Panc1 (cell line): Measurements from ENCODE around the gene NPTX2. TPM values are rescaled to one million over a fixed set of nuclear protein-coding genes. Genes with fewer than 3 reads are reported as not detected.

Source experiments
- ATAC-seq: fragments of 200-7000 bp; cut with Tn5 transposase; 2 replicates; pipeline ENCODE4 v1.9.1; 2020; ENCODE audit warnings: mild to moderate bottlenecking, moderate library complexity
- BruUV-seq: library from RNA; stranded (reverse); fragments of 400-500 nt; replicated peaks from 2 replicates; lab custom pipeline; 2021; lab: Mats Ljungman, UMichigan
- CTCF ChIA-PET: fragments of 300-600 bp; sonication (Branson Sonifier 250); formaldehyde crosslinking; loops from one replicate; lab custom pipeline; 2022; ENCODE audit warnings: antibody characterized with exemption; lab: Charles Lee
- POLR2A ChIA-PET: fragments of 300-600 bp; sonication (Branson Sonifier 250); formaldehyde crosslinking; loops from one replicate; lab custom pipeline; 2022; ENCODE audit warnings: antibody characterized with exemption; lab: Charles Lee
- DNase-seq: peaks from one replicate; pipeline ENCODE4 v3.0.0-alpha.2; 2010; ENCODE audit warnings: low read depth, low spot score
- H3K27ac ChIP-seq: 2 replicates; pipeline ENCODE4 v1.5.1; 2011; ENCODE audit warnings: mild to moderate bottlenecking, low read length, inconsistent platforms
- H3K27me3 ChIP-seq: fragments of 200-500 bp; sonication (Bioruptor generic); 2 replicates; pipeline ENCODE4 v1.6.0; 2014; ENCODE audit warnings: low read length, inconsistent platforms; ENCODE audit not compliant: control insufficient read depth, insufficient read depth
- H3K36me3 ChIP-seq: fragments of 200-500 bp; sonication (Bioruptor generic); 2 replicates; pipeline ENCODE4 v1.5.1; 2014; ENCODE audit warnings: inconsistent platforms, mild to moderate bottlenecking, low read length, moderate library complexity; ENCODE audit not compliant: control insufficient read depth, insufficient read depth
- H3K4me1 ChIP-seq: 2 replicates; pipeline ENCODE4 v1.5.1; 2011; ENCODE audit warnings: inconsistent platforms, mild to moderate bottlenecking, low read length, moderate library complexity; ENCODE audit not compliant: control insufficient read depth, insufficient read depth
- H3K4me3 ChIP-seq, 2 experiments: 2 replicates each; pipeline ENCODE4 v1.5.1; 2011 to 2012; ENCODE audit warnings: low read depth in 2 of 2, low read length in 2 of 2, mild to moderate bottlenecking in 2 of 2, inconsistent platforms in 1 of 2, moderate library complexity in 1 of 2
- H3K9me3 ChIP-seq: fragments of 200-500 bp; sonication (Bioruptor generic); 2 replicates; pipeline ENCODE4 v1.5.1; 2014; ENCODE audit warnings: low read depth, mild to moderate bottlenecking, inconsistent platforms, low read length, moderate library complexity; ENCODE audit not compliant: control insufficient read depth, insufficient read depth
- POLR2AphosphoS5 ChIP-seq: IDR thresholded peaks from 2 replicates; pipeline ENCODE4 v1.6.1; 2012; ENCODE audit warnings: mild to moderate bottlenecking, low read depth, low read length, moderate library complexity
- REST ChIP-seq, 2 experiments: IDR thresholded peaks; 2 replicates each; pipeline ENCODE4 v1.6.1; 2011 to 2012; ENCODE audit warnings: low read depth in 2 of 2, control low read depth in 1 of 2, low read length in 1 of 2, mild to moderate bottlenecking in 1 of 2, moderate library complexity in 1 of 2; ENCODE audit not compliant: insufficient read depth in 1 of 2
- SIN3A ChIP-seq: IDR thresholded peaks from 2 replicates; pipeline ENCODE4 v1.6.1; 2012; ENCODE audit warnings: low read depth, mild to moderate bottlenecking, low read length, moderate library complexity, borderline replicate concordance; ENCODE audit not compliant: insufficient read depth
- TCF7L2 ChIP-seq: IDR thresholded peaks from 2 replicates; pipeline ENCODE4 v1.6.1; 2011; ENCODE audit warnings: mild to moderate bottlenecking, low read depth, low read length, inconsistent platforms
- in situ Hi-C: cut with HindIII; loops from 2 replicates; pipeline ENCODE4 v1.10.0; 2016; ENCODE audit warnings: low sequenced_read_pairs, low pct_unique_long_range_greater_than_20kb
- intact Hi-C: fragments of 100-400 bp; cut with micrococcal nuclease; formaldehyde crosslinking; loops from one replicate; pipeline ENCODE4 v1.10.0; 2022; ENCODE audit not compliant: unreplicated experiment
- total RNA-seq: library from RNA; stranded (reverse); gene quantifications from one replicate; pipeline ENCODE4 v1.2.1, GENCODE V29; 2021; ENCODE audit not compliant: unreplicated experiment
- TF ChIP-seq, protein P1 (sequence below): fragments of 450-650 bp; IDR thresholded peaks from 2 replicates; pipeline ENCODE4 v1.5.1; 2017; ENCODE audit warnings: mild to moderate bottlenecking

Gene NPTX2
- total RNA-seq, 1 experiment from 2014 or later: 0.15 TPM

DNA sequence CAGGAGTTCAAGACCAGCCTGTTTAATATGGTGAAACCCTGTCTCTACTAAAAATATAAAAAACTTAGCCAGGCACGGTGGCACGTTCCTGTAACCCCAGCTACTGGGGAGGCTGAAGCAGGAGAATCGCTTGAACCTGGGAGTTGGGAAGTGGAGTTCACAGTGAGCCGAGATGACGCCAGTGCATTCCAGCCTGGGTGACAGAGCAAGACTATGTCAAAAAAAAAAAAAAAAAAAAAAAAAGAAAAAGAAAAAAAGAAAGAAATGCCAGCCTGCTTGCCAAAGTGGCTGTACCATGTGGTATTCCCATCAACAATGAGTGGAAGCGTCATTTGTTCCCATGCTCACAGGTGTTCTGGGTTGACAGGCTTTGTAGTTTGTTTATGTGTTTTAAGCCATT lies 43.3 kb upstream of the NPTX2 start:
- CTCF ChIA-PET: no interaction called here
- POLR2A ChIA-PET: no interaction called here
- BruUV-seq: no TSS peak
- no peaks in the 10 kb centered on the region for H3K4me1 ChIP-seq
- H3K27ac ChIP-seq: no peak overlapping the region
- H3K27me3 ChIP-seq: peaks cover 2% of the 10 kb centered on the region; the same call in 1 of the 2 replicates
- in situ Hi-C loops (no loop called here), intact Hi-C loops (no loop called here)
- peaks cover 9% of the 10 kb centered on the region; the same call in 1 of the 2 replicates for H3K9me3 ChIP-seq
- DNase-seq: no peak
- ATAC-seq: no peak
- no peak overlapping the region for H3K4me3 ChIP-seq
- no peaks in the 10 kb centered on the region for H3K36me3 ChIP-seq
- TF ChIP-seq REST (IDR thresholded peaks at IDR 0.05; ENCODE audit: insufficient read depth in 1 of 2, low read depth in 2 of 2, low read length in 1 of 2) (no peak), POLR2AphosphoS5 (no peak), SIN3A (no peak), TCF7L2 (no peak)
- TF ChIP-seq, protein P1, sequence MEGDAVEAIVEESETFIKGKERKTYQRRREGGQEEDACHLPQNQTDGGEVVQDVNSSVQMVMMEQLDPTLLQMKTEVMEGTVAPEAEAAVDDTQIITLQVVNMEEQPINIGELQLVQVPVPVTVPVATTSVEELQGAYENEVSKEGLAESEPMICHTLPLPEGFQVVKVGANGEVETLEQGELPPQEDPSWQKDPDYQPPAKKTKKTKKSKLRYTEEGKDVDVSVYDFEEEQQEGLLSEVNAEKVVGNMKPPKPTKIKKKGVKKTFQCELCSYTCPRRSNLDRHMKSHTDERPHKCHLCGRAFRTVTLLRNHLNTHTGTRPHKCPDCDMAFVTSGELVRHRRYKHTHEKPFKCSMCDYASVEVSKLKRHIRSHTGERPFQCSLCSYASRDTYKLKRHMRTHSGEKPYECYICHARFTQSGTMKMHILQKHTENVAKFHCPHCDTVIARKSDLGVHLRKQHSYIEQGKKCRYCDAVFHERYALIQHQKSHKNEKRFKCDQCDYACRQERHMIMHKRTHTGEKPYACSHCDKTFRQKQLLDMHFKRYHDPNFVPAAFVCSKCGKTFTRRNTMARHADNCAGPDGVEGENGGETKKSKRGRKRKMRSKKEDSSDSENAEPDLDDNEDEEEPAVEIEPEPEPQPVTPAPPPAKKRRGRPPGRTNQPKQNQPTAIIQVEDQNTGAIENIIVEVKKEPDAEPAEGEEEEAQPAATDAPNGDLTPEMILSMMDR: no peak

DNA sequence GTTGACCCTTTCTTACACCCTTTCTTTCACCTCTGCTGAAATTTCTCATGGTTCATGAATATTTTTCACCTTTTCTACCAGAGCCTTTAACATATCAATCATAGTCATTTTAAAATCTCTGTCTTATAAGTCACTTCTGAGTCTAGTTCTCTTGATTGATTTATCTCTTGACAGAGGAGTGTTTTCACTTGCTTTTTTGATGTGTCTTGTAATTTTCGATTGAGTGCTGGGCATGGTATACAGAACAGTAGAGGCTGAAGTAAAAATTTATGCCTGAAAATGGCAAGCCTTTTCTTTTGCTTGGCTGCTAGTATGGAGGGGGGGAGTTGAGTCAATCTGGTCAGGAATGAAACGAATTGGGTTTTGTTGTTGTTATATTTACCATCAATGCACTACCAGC lies 41.2 kb upstream of the NPTX2 start:
- no peak for TF ChIP-seq TCF7L2
- TF ChIP-seq, protein P1: no peak
- no peak for TF ChIP-seq SIN3A
- Histone ChIP-seq H3K9me3 (peaks cover 9% of the 10 kb centered on the region; the same call in 1 of the 2 replicates), H3K27me3 (peaks cover 2% of the 10 kb centered on the region; the same call in 1 of the 2 replicates), H3K4me3 (no peak overlapping the region), H3K4me1 (no peaks in the 10 kb centered on the region), H3K27ac (no peak overlapping the region), H3K36me3 (no peaks in the 10 kb centered on the region)
- CTCF ChIA-PET: no interaction called here
- intact Hi-C loops (no loop called here), in situ Hi-C loops (no loop called here)
- DNase-seq (no peak), ATAC-seq (no peak)
- POLR2A ChIA-PET: no interaction called here
- BruUV-seq: no TSS peak
